PC-9 (cell line): ENCODE data around the gene CADM2. TPM values are rescaled to one million over a fixed set of nuclear protein-coding genes. Genes with fewer than 3 reads are reported as not detected.

Source experiments
- BruUV-seq: library from RNA; stranded (reverse); fragments of 400-500 nt; replicated peaks from 2 replicates; lab custom pipeline; 2021; lab: Mats Ljungman, UMichigan
- CTCF ChIA-PET: fragments of 300-600 bp; sonication (Branson Sonifier 250); formaldehyde crosslinking; loops from one replicate; lab custom pipeline; 2022; ENCODE audit warnings: antibody characterized with exemption; lab: Charles Lee
- POLR2A ChIA-PET: fragments of 300-600 bp; sonication (Branson Sonifier 250); formaldehyde crosslinking; loops from one replicate; lab custom pipeline; 2022; ENCODE audit warnings: antibody characterized with exemption; ENCODE audit not compliant: unreplicated experiment; lab: Charles Lee
- DNase-seq, 2 experiments: peaks; one replicate each; pipeline versions ENCODE4 v3.0.0 to v3.0.0-alpha.2; 2015 to 2022; ENCODE audit warnings: mixed read lengths in 1 of 2
- H2AFZ ChIP-seq: fragments of 200-600 bp; sonication (generic); 2 replicates; pipeline ENCODE4 v1.8.1; 2017; ENCODE audit warnings: antibody characterized with exemption
- H3F3A ChIP-seq: fragments of 200-600 bp; sonication (generic); 2 replicates; pipeline ENCODE4 v1.8.1; 2017; ENCODE audit warnings: antibody characterized with exemption, mild to moderate bottlenecking, low read depth; ENCODE audit not compliant: insufficient read depth
- H3K27ac ChIP-seq: fragments of 200-600 bp; sonication (generic); 2 replicates; pipeline ENCODE4 v1.6.1; 2016; ENCODE audit warnings: mixed run types
- H3K27me3 ChIP-seq: fragments of 200-600 bp; sonication (generic); 2 replicates; pipeline ENCODE4 v1.6.1; 2016; ENCODE audit warnings: low read depth, mixed run types; ENCODE audit not compliant: insufficient read depth
- H3K36me3 ChIP-seq: fragments of 200-600 bp; sonication (generic); 2 replicates; pipeline ENCODE4 v1.6.1; 2016; ENCODE audit warnings: low read depth, mixed run types
- H3K4me1 ChIP-seq: fragments of 200-600 bp; sonication (generic); replicated peaks from 2 replicates; pipeline ENCODE4 v1.6.1; 2016; ENCODE audit warnings: mixed run types; ENCODE audit not compliant: insufficient read depth
- H3K4me2 ChIP-seq: fragments of 200-600 bp; sonication (generic); 2 replicates; pipeline ENCODE4 v1.6.1; 2017; ENCODE audit warnings: mixed run types
- H3K4me3 ChIP-seq: fragments of 200-600 bp; sonication (generic); 2 replicates; pipeline ENCODE4 v1.6.1; 2016; ENCODE audit warnings: mixed run types
- H3K79me2 ChIP-seq: fragments of 200-600 bp; sonication (generic); 2 replicates; pipeline ENCODE4 v1.6.1; 2017; ENCODE audit warnings: low read depth, mixed run types
- H3K9me2 ChIP-seq: fragments of 200-600 bp; sonication (generic); 2 replicates; pipeline ENCODE4 v1.8.1; 2017; ENCODE audit warnings: mild to moderate bottlenecking; ENCODE audit not compliant: insufficient read depth
- H3K9me3 ChIP-seq: fragments of 200-600 bp; sonication (generic); 2 replicates; pipeline ENCODE4 v1.8.1; 2016; ENCODE audit warnings: low read depth; ENCODE audit not compliant: insufficient read depth
- H4K20me1 ChIP-seq: fragments of 200-600 bp; sonication (generic); 2 replicates; pipeline ENCODE4 v1.8.1; 2017; ENCODE audit not compliant: insufficient read depth
- EZH2 ChIP-seq: fragments of 200-600 bp; sonication (generic); IDR thresholded peaks from 2 replicates; pipeline ENCODE4 v1.8.0; 2017; ENCODE audit warnings: antibody characterized with exemption, low read depth
- intact Hi-C: fragments of 100-400 bp; cut with micrococcal nuclease; formaldehyde crosslinking; loops from one replicate; pipeline ENCODE4 v1.10.0; 2022; ENCODE audit not compliant: unreplicated experiment
- total RNA-seq: library from RNA; stranded (reverse); gene quantifications from 2 replicates; pipeline ENCODE4 v1.2.3, GENCODE V29; 2021
- TF ChIP-seq, protein P1 (sequence below): fragments of 200-600 bp; sonication (generic); conservative IDR thresholded peaks from 2 replicates; pipeline ENCODE4 v1.6.1; 2017; ENCODE audit warnings: mixed run types, antibody characterized with exemption, mild to moderate bottlenecking, moderate library complexity

Gene CADM2
- total RNA-seq, 1 experiment from 2014 or later = 0.59 TPM

DNA sequence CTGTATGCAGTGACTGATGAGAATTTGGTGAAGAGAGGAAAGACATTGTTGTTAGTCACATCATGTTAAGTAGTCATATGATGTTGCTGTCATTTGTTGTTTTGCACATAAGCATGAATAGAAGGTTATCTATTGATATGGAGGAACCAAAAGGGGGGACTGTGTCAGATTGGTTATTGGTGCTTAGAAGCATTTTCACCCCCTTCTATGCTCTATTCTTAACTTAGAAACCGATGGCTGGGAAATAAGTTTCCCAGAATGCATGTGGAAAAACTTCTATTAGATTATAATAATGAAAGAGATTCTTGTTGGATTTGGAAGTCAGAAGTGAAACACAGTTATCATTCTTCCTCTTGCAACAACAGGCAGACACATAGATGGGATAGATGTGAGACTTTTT, 33.2 kb upstream of the CADM2 start:
- no peaks in the 10 kb centered on the region for H3K9me3 ChIP-seq
- H3K79me2 ChIP-seq = no peaks in the 10 kb centered on the region
- no peak overlapping the region for H3K27ac ChIP-seq
- POLR2A ChIA-PET = no interaction called here
- H3K4me3 ChIP-seq = no peak overlapping the region
- TF ChIP-seq, protein P1, sequence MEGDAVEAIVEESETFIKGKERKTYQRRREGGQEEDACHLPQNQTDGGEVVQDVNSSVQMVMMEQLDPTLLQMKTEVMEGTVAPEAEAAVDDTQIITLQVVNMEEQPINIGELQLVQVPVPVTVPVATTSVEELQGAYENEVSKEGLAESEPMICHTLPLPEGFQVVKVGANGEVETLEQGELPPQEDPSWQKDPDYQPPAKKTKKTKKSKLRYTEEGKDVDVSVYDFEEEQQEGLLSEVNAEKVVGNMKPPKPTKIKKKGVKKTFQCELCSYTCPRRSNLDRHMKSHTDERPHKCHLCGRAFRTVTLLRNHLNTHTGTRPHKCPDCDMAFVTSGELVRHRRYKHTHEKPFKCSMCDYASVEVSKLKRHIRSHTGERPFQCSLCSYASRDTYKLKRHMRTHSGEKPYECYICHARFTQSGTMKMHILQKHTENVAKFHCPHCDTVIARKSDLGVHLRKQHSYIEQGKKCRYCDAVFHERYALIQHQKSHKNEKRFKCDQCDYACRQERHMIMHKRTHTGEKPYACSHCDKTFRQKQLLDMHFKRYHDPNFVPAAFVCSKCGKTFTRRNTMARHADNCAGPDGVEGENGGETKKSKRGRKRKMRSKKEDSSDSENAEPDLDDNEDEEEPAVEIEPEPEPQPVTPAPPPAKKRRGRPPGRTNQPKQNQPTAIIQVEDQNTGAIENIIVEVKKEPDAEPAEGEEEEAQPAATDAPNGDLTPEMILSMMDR = no peak
- TF ChIP-seq EZH2 = no peak
- no peaks in the 10 kb centered on the region for H4K20me1 ChIP-seq
- H3F3A ChIP-seq = no peaks in the 10 kb centered on the region
- CTCF ChIA-PET = no interaction called here
- no peaks in the 10 kb centered on the region for H3K4me1 ChIP-seq
- no peak overlapping the region for H3K4me2 ChIP-seq
- no TSS peak for BruUV-seq
- DNase-seq = no peak
- H3K36me3 ChIP-seq = no peaks in the 10 kb centered on the region
- H3K9me2 ChIP-seq = no peaks in the 10 kb centered on the region
- H3K27me3 ChIP-seq = no peaks in the 10 kb centered on the region
- H2AFZ ChIP-seq = no peak overlapping the region
- intact Hi-C loops = no loop called here

GRCh38 chr3:84943379-84943778, 15.4 kb upstream of the CADM2 start:
- no peaks in the 10 kb centered on the region for H3K79me2 ChIP-seq
- no TSS peak for BruUV-seq
- no peaks in the 10 kb centered on the region for H3F3A ChIP-seq
- ChIA-PET POLR2A (no interaction called here), CTCF (no interaction called here)
- H3K36me3 ChIP-seq = no peaks in the 10 kb centered on the region
- H3K9me3 ChIP-seq = no peaks in the 10 kb centered on the region
- no peak overlapping the region for H3K27ac ChIP-seq
- H4K20me1 ChIP-seq = no peaks in the 10 kb centered on the region
- DNase-seq = no peak
- no peak overlapping the region for H2AFZ ChIP-seq
- TF ChIP-seq, protein P1 = peak; percentile 46
- TF ChIP-seq EZH2 = no peak
- no peaks in the 10 kb centered on the region for H3K9me2 ChIP-seq
- no peak overlapping the region for H3K4me3 ChIP-seq
- intact Hi-C loops = no loop called here
- no peaks in the 10 kb centered on the region for H3K4me1 ChIP-seq
- no peak overlapping the region for H3K4me2 ChIP-seq
- no peaks in the 10 kb centered on the region for H3K27me3 ChIP-seq

GRCh38 chr3:84946240-84946639, 12.5 kb upstream of the CADM2 start:
- intact Hi-C loops = no loop called here
- no peak for DNase-seq
- CTCF ChIA-PET = no interaction called here
- H2AFZ ChIP-seq = no peak overlapping the region
- no peaks in the 10 kb centered on the region for H3K4me1 ChIP-seq
- no peaks in the 10 kb centered on the region for H3K9me3 ChIP-seq
- BruUV-seq = no TSS peak
- TF ChIP-seq, protein P1 = no peak
- TF ChIP-seq EZH2 = no peak
- H3K27ac ChIP-seq = no peak overlapping the region
- H4K20me1 ChIP-seq = no peaks in the 10 kb centered on the region
- H3K36me3 ChIP-seq = no peaks in the 10 kb centered on the region
- H3K4me3 ChIP-seq = no peak overlapping the region
- no peaks in the 10 kb centered on the region for H3K27me3 ChIP-seq
- H3K79me2 ChIP-seq = no peaks in the 10 kb centered on the region
- no peak overlapping the region for H3K4me2 ChIP-seq
- H3K9me2 ChIP-seq = no peaks in the 10 kb centered on the region
- POLR2A ChIA-PET = no interaction called here
- no peaks in the 10 kb centered on the region for H3F3A ChIP-seq
